GM23338 (cell line): ENCODE data around the gene PTPRH. TPM values are rescaled to one million over a fixed set of nuclear protein-coding genes. Genes with fewer than 3 reads are reported as not detected.

ENCODE experiments used
- ATAC-seq: fragments of 200-7000 bp; cut with Tn5 transposase; 3 replicates; pipeline ENCODE4 v1.9.1; 2020
- DNase-seq: peaks from one replicate; pipeline ENCODE4 v3.0.0-alpha.2; 2015; ENCODE audit warnings: low spot score
- H2AFZ ChIP-seq: fragments of 200-600 bp; sonication (generic); 2 replicates; pipeline ENCODE4 v1.8.0; 2016; ENCODE audit warnings: antibody characterized with exemption, mild to moderate bottlenecking, moderate library complexity
- H3F3A ChIP-seq: fragments of 200-600 bp; sonication (generic); replicated peaks from 2 replicates; pipeline ENCODE4 v1.8.0; 2017; ENCODE audit warnings: antibody characterized with exemption, mixed run types, low read depth
- H3K27ac ChIP-seq: fragments of 200-600 bp; sonication (generic); 2 replicates; pipeline ENCODE4 v1.6.1; 2016; ENCODE audit warnings: low read depth
- H3K27me3 ChIP-seq: fragments of 200-600 bp; sonication (generic); 2 replicates; pipeline ENCODE4 v1.8.0; 2016; ENCODE audit warnings: mild to moderate bottlenecking, mixed run types, moderate library complexity; ENCODE audit not compliant: insufficient read depth
- H3K36me3 ChIP-seq: fragments of 200-600 bp; sonication (generic); 2 replicates; pipeline ENCODE4 v1.8.0; 2016; ENCODE audit warnings: mild to moderate bottlenecking; ENCODE audit not compliant: insufficient read depth
- H3K4me1 ChIP-seq: fragments of 200-600 bp; sonication (generic); 2 replicates; pipeline ENCODE4 v1.8.0; 2016; ENCODE audit warnings: mild to moderate bottlenecking, moderate library complexity; ENCODE audit not compliant: insufficient read depth
- H3K4me2 ChIP-seq: fragments of 200-600 bp; sonication (generic); 2 replicates; pipeline ENCODE4 v1.7.1; 2017; ENCODE audit warnings: mixed run types
- H3K4me3 ChIP-seq: fragments of 200-600 bp; sonication (generic); 2 replicates; pipeline ENCODE4 v1.6.1; 2016; ENCODE audit warnings: mixed run types
- H3K79me2 ChIP-seq: fragments of 200-600 bp; sonication (generic); replicated peaks from 2 replicates; pipeline ENCODE4 v1.8.0; 2017; ENCODE audit warnings: mild to moderate bottlenecking; ENCODE audit not compliant: insufficient read depth
- H3K9me2 ChIP-seq: fragments of 200-600 bp; sonication (generic); 2 replicates; pipeline ENCODE4 v1.8.0; 2017; ENCODE audit not compliant: insufficient read depth
- H4K20me1 ChIP-seq: fragments of 200-600 bp; sonication (generic); replicated peaks from 2 replicates; pipeline ENCODE4 v1.8.0; 2017; ENCODE audit warnings: mild to moderate bottlenecking; ENCODE audit not compliant: insufficient read depth
- H3K27ac Mint-ChIP-seq: 2 replicates; pipeline ENCODE4 v1.8.0; 2020; ENCODE audit warnings: inconsistent platforms, mild to moderate bottlenecking, moderate library complexity, mixed read lengths
- H3K27me3 Mint-ChIP-seq: 3 replicates; pipeline ENCODE4 v1.8.0; 2022; ENCODE audit warnings: low read depth, mild to moderate bottlenecking, moderate library complexity, mixed read lengths, inconsistent platforms; ENCODE audit not compliant: insufficient read depth, poor library complexity
- H3K36me3 Mint-ChIP-seq: 3 replicates; pipeline ENCODE4 v1.8.0; 2021; ENCODE audit warnings: low read depth, mild to moderate bottlenecking, inconsistent platforms, moderate library complexity, mixed read lengths
- H3K4me1 Mint-ChIP-seq: 3 replicates; pipeline ENCODE4 v1.8.0; 2020; ENCODE audit warnings: mild to moderate bottlenecking, inconsistent platforms, mixed read lengths
- H3K4me3 Mint-ChIP-seq: 3 replicates; pipeline ENCODE4 v1.8.0; 2021; ENCODE audit warnings: moderate library complexity, mild to moderate bottlenecking, inconsistent platforms, mixed read lengths
- H3K9me3 Mint-ChIP-seq: 3 replicates; pipeline ENCODE4 v1.8.0; 2020; ENCODE audit warnings: moderate library complexity, mild to moderate bottlenecking, inconsistent platforms, mixed read lengths
- EZH2 ChIP-seq: fragments of 200-600 bp; sonication (generic); IDR thresholded peaks from one replicate; pipeline ENCODE4 v1.8.0; 2017; ENCODE audit warnings: antibody characterized with exemption, mild to moderate bottlenecking, low read depth; ENCODE audit not compliant: unreplicated experiment
- POLR2AphosphoS5 ChIP-seq: IDR thresholded peaks from 2 replicates; pipeline ENCODE4 v1.6.1; 2016; ENCODE audit warnings: antibody characterized with exemption, low read depth
- polyA plus RNA-seq: library from polyadenylated mRNA; unstranded; fragments of >200 nt; fragmentation: Nextera tagmentation; extraction: Ambion mirVana; gene quantifications from 2 replicates; pipeline ENCODE4 v1.2.1, GENCODE V29; 2016
- total RNA-seq: library from RNA; depleted of rRNA; stranded (reverse); fragments of >200 nt; shearing (Covaris generic); gene quantifications from 2 replicates; pipeline ENCODE4 v1.2.3, GENCODE V29; 2014
- TF ChIP-seq, protein P1 (sequence below): fragments of 250-450 bp; sonication (Bioruptor Pico); IDR thresholded peaks from 2 replicates; pipeline ENCODE4 v1.5.0; 2020; ENCODE audit warnings: mild to moderate bottlenecking, moderate library complexity
- TF ChIP-seq, protein P2 (sequence below), 2 experiments: fragments of 200-600 bp in 1 of 2; sonication (generic) in 1 of 2; conservative IDR thresholded peaks; 2 replicates each; pipeline versions ENCODE4 v1.5.1 to v1.6.1; 2016 to 2017; ENCODE audit warnings: antibody characterized with exemption in 2 of 2, low read depth in 2 of 2, mild to moderate bottlenecking in 2 of 2, moderate library complexity in 1 of 2

The PTPRH gene
- total and polyA plus RNA-seq, 2 experiments from 2014 or later = 0.16 to 2.1 TPM

GRCh38 chr19:55147545-55148251 lies 61.6 kb downstream of the PTPRH start:
- Mint-ChIP-seq H3K4me1 (peaks cover 34% of the 10 kb centered on the region), H3K27me3 (peaks cover 19% of the 10 kb centered on the region), H3K27ac (no peak overlapping the region), H3K9me3 (peaks cover 3% of the 10 kb centered on the region; the same call in 1 of the 3 replicates), H3K4me3 (peak overlapping the region; percentile 65; the same call in 2 of the 3 replicates), H3K36me3 (peaks cover 24% of the 10 kb centered on the region)
- Histone ChIP-seq H3K9me2 (no peaks in the 10 kb centered on the region), H3K27ac (no peak overlapping the region), H3K4me1 (peaks cover 25% of the 10 kb centered on the region), H3K36me3 (no peaks in the 10 kb centered on the region; the same call in 1 of the 2 replicates), H2AFZ (no peak overlapping the region), H4K20me1 (no peaks in the 10 kb centered on the region; the same call in 1 of the 2 replicates), H3K27me3 (peaks cover 9% of the 10 kb centered on the region; the same call in 1 of the 2 replicates), H3K4me2 (peak overlapping the region; percentile 84), H3F3A (peaks cover 13% of the 10 kb centered on the region; the same call in 1 of the 2 replicates), H3K79me2 (no peaks in the 10 kb centered on the region), H3K4me3 (peak overlapping the region; percentile 56; the same call in 1 of the 2 replicates)
- ATAC-seq (peak; percentile 16), DNase-seq (peak; percentile 65)
- TF ChIP-seq, protein P1, sequence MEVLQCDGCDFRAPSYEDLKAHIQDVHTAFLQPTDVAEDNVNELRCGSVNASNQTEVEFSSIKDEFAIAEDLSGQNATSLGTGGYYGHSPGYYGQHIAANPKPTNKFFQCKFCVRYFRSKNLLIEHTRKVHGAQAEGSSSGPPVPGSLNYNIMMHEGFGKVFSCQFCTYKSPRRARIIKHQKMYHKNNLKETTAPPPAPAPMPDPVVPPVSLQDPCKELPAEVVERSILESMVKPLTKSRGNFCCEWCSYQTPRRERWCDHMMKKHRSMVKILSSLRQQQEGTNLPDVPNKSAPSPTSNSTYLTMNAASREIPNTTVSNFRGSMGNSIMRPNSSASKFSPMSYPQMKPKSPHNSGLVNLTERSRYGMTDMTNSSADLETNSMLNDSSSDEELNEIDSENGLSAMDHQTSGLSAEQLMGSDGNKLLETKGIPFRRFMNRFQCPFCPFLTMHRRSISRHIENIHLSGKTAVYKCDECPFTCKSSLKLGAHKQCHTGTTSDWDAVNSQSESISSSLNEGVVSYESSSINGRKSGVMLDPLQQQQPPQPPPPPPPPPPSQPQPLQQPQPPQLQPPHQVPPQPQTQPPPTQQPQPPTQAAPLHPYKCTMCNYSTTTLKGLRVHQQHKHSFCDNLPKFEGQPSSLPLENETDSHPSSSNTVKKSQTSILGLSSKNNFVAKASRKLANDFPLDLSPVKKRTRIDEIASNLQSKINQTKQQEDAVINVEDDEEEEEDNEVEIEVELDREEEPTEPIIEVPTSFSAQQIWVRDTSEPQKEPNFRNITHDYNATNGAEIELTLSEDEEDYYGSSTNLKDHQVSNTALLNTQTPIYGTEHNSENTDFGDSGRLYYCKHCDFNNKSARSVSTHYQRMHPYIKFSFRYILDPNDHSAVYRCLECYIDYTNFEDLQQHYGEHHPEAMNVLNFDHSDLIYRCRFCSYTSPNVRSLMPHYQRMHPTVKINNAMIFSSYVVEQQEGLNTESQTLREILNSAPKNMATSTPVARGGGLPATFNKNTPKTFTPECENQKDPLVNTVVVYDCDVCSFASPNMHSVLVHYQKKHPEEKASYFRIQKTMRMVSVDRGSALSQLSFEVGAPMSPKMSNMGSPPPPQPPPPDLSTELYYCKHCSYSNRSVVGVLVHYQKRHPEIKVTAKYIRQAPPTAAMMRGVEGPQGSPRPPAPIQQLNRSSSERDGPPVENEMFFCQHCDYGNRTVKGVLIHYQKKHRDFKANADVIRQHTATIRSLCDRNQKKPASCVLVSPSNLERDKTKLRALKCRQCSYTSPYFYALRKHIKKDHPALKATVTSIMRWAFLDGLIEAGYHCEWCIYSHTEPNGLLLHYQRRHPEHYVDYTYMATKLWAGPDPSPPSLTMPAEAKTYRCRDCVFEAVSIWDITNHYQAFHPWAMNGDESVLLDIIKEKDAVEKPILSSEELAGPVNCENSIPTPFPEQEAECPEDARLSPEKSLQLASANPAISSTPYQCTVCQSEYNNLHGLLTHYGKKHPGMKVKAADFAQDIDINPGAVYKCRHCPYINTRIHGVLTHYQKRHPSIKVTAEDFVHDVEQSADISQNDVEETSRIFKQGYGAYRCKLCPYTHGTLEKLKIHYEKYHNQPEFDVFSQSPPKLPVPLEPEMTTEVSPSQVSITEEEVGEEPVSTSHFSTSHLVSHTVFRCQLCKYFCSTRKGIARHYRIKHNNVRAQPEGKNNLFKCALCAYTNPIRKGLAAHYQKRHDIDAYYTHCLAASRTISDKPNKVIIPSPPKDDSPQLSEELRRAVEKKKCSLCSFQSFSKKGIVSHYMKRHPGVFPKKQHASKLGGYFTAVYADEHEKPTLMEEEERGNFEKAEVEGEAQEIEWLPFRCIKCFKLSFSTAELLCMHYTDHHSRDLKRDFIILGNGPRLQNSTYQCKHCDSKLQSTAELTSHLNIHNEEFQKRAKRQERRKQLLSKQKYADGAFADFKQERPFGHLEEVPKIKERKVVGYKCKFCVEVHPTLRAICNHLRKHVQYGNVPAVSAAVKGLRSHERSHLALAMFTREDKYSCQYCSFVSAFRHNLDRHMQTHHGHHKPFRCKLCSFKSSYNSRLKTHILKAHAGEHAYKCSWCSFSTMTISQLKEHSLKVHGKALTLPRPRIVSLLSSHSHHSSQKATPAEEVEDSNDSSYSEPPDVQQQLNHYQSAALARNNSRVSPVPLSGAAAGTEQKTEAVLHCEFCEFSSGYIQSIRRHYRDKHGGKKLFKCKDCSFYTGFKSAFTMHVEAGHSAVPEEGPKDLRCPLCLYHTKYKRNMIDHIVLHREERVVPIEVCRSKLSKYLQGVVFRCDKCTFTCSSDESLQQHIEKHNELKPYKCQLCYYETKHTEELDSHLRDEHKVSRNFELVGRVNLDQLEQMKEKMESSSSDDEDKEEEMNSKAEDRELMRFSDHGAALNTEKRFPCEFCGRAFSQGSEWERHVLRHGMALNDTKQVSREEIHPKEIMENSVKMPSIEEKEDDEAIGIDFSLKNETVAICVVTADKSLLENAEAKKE = no peak
- TF ChIP-seq EZH2 = no peak
- TF ChIP-seq, protein P2, sequence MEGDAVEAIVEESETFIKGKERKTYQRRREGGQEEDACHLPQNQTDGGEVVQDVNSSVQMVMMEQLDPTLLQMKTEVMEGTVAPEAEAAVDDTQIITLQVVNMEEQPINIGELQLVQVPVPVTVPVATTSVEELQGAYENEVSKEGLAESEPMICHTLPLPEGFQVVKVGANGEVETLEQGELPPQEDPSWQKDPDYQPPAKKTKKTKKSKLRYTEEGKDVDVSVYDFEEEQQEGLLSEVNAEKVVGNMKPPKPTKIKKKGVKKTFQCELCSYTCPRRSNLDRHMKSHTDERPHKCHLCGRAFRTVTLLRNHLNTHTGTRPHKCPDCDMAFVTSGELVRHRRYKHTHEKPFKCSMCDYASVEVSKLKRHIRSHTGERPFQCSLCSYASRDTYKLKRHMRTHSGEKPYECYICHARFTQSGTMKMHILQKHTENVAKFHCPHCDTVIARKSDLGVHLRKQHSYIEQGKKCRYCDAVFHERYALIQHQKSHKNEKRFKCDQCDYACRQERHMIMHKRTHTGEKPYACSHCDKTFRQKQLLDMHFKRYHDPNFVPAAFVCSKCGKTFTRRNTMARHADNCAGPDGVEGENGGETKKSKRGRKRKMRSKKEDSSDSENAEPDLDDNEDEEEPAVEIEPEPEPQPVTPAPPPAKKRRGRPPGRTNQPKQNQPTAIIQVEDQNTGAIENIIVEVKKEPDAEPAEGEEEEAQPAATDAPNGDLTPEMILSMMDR (conservative IDR thresholded peaks at IDR 0.05; ENCODE audit: low read depth in 2 of 2) = no peak
- TF ChIP-seq POLR2AphosphoS5 = no peak
